ENCODE measurements around the gene DOK7. TPM values are rescaled to one million over a fixed set of nuclear protein-coding genes. Genes with fewer than 3 reads are reported as not detected.

Gene DOK7
- total and polyA plus RNA-seq, 7 donors = 0.85 to 1.9 (median 1.2) TPM; not detected in 4

GRCh38 chr4:3430524-3430923 is 32.6 kb upstream of the DOK7 start:
- Histone ChIP-seq H3K36me3 (peaks cover 0 to 50% (median 14%) of the 10 kb centered on the region in 4 donors), H3K9me3 (no peaks in the 10 kb centered on the region), H3K4me3 (no peak overlapping the region), H3K27ac (no peak overlapping the region), H3K27me3 (no peaks in the 10 kb centered on the region), H3K4me1 (no peaks in the 10 kb centered on the region)
- 84 to 85% methylated on average over 21 of the region's 21 CpGs for WGBS, 2 donors
- intact Hi-C loops (cut with DNase I) = no loop called here
- TF ChIP-seq CTCF (IDR thresholded peaks at IDR 0.05) (no peak), POLR2A (IDR thresholded peaks at IDR 0.05) (no peak), EP300 (IDR thresholded peaks at IDR 0.05) (no peak), POLR2AphosphoS5 (IDR thresholded peaks at IDR 0.05) (no peak)
- DNase-seq = no peak

- Histone ChIP-seq H3K27ac (no peak overlapping the region), H3K4me1 (no peaks in the 10 kb centered on the region), H3K4me3 (no peak overlapping the region), H3K9me3 (no peaks in the 10 kb centered on the region), H3K27me3 (no peaks in the 10 kb centered on the region), H3K36me3 (peaks cover 0 to 50% (median 14%) of the 10 kb centered on the region in 4 donors)
- DNase-seq = no peak
- WGBS, 2 donors = 93% methylated on average over 28 of the region's 28 CpGs
- no peak for TF ChIP-seq POLR2AphosphoS5 (IDR thresholded peaks at IDR 0.05)
- intact Hi-C loops (cut with DNase I) = no loop called here
Measured at GRCh38 chr4:3431446-3431993, 31.6 kb upstream of the DOK7 start.

- intact Hi-C loops (cut with DNase I) = no loop called here
- no peaks in the 10 kb centered on the region for H3K9me3 ChIP-seq
- 90% methylated on average over 16 of the region's 16 CpGs for WGBS, 2 donors
- DNase-seq = no peak
- no peak overlapping the region for H3K4me3 ChIP-seq
- no peaks in the 10 kb centered on the region for H3K4me1 ChIP-seq
- TF ChIP-seq POLR2A (IDR thresholded peaks at IDR 0.05) (no peak), POLR2AphosphoS5 (IDR thresholded peaks at IDR 0.05) (no peak), CTCF (IDR thresholded peaks at IDR 0.05) (no peak), EP300 (IDR thresholded peaks at IDR 0.05) (no peak)
- H3K27ac ChIP-seq = no peak overlapping the region
- no peaks in the 10 kb centered on the region for H3K27me3 ChIP-seq
- H3K36me3 ChIP-seq = peaks cover 0 to 42% (median 12%) of the 10 kb centered on the region in 4 donors
Measured at GRCh38 chr4:3432381-3432790, 30.7 kb upstream of the DOK7 start.

GRCh38 chr4:3433138-3433869 is 29.8 kb upstream of the DOK7 start:
- no peak for TF ChIP-seq CTCF (IDR thresholded peaks at IDR 0.05)
- no peak for TF ChIP-seq POLR2AphosphoS5 (IDR thresholded peaks at IDR 0.05)
- TF ChIP-seq POLR2A (IDR thresholded peaks at IDR 0.05) = no peak
- TF ChIP-seq EP300 (IDR thresholded peaks at IDR 0.05) = no peak
- intact Hi-C loops (cut with DNase I) = no loop called here

GRCh38 chr4:3434881-3435685 is 28.0 kb upstream of the DOK7 start:
- intact Hi-C loops (cut with DNase I) = no loop called here
- H3K27ac ChIP-seq = no peak overlapping the region
- 83% methylated on average over 16 of the region's 16 CpGs for WGBS, 2 donors
- peaks cover 0 to 18% (median 11%) of the 10 kb centered on the region in 4 donors for H3K36me3 ChIP-seq
- H3K27me3 ChIP-seq = no peaks in the 10 kb centered on the region
- H3K9me3 ChIP-seq = no peaks in the 10 kb centered on the region
- H3K4me1 ChIP-seq = no peaks in the 10 kb centered on the region
- no peak for TF ChIP-seq CTCF (IDR thresholded peaks at IDR 0.05)
- TF ChIP-seq POLR2A (IDR thresholded peaks at IDR 0.05) = no peak
- TF ChIP-seq EP300 (IDR thresholded peaks at IDR 0.05) = no peak
- no peak for TF ChIP-seq POLR2AphosphoS5 (IDR thresholded peaks at IDR 0.05)
- DNase-seq = no peak
- no peak overlapping the region for H3K4me3 ChIP-seq

More at GRCh38 chr4:3433138-3433869, 29.8 kb upstream of the DOK7 start:
- 94 to 95% methylated on average over 32 of the region's 32 CpGs for WGBS, 2 donors
- Histone ChIP-seq H3K9me3 (no peaks in the 10 kb centered on the region), H3K27ac (no peak overlapping the region), H3K27me3 (no peaks in the 10 kb centered on the region), H3K4me3 (no peak overlapping the region), H3K36me3 (peaks cover 0 to 36% (median 12%) of the 10 kb centered on the region in 4 donors), H3K4me1 (no peaks in the 10 kb centered on the region)
- DNase-seq = no peak

Data from sigmoid colon (tissue), 7 donors.